HFFc6 (cell line): ENCODE results near the gene RRP1. TPM values are rescaled to one million over a fixed set of nuclear protein-coding genes. Genes with fewer than 3 reads are reported as not detected.

Source experiments
- DNase-seq: peaks from one replicate; pipeline ENCODE4 v3.0.0-alpha.2; 2018
- H3K27ac Mint-ChIP-seq: 2 replicates; pipeline ENCODE4 v1.8.0; 2020; ENCODE audit warnings: mild to moderate bottlenecking, mixed read lengths
- H3K27me3 Mint-ChIP-seq: 2 replicates; pipeline ENCODE4 v1.8.0; 2021; ENCODE audit warnings: mild to moderate bottlenecking, moderate library complexity, mixed read lengths; ENCODE audit not compliant: insufficient read depth
- H3K36me3 Mint-ChIP-seq: 2 replicates; pipeline ENCODE4 v1.8.0; 2021; ENCODE audit warnings: low read depth, mixed read lengths
- H3K4me1 Mint-ChIP-seq: 2 replicates; pipeline ENCODE4 v1.8.0; 2020; ENCODE audit warnings: low read depth, mixed read lengths
- H3K4me3 Mint-ChIP-seq: 2 replicates; pipeline ENCODE4 v1.8.0; 2020; ENCODE audit warnings: mild to moderate bottlenecking, moderate library complexity, mixed read lengths
- H3K9me3 Mint-ChIP-seq: 2 replicates; pipeline ENCODE4 v1.8.0; 2020; ENCODE audit warnings: mild to moderate bottlenecking, mixed read lengths
- CTCF ChIP-seq: fragments of 200-600 bp; sonication (generic); IDR thresholded peaks from 2 replicates; pipeline ENCODE4 v1.5.0; 2021; ENCODE audit warnings: antibody characterized with exemption, mild to moderate bottlenecking
- total RNA-seq, 6 experiments: library from RNA; stranded (reverse); fragmentation: NEBNext Ultra II Directional; extraction: Animal tissue kit (Norgen Biotek cat#: 25700); gene quantifications; 2 replicates in 1 of 6; 3 replicates in 5 of 6; pipeline ENCODE4 v1.2.3, GENCODE V29; 2021

Gene RRP1
- total RNA-seq, 6 experiments from 2014 or later, result 19.9 to 24.8 (median 23.0) TPM

GRCh38 chr21:43760391-43760958, 28.9 kb upstream of the RRP1 start:
- peaks cover 8% of the 10 kb centered on the region for H3K4me1 Mint-ChIP-seq
- H3K4me3 Mint-ChIP-seq, result no peak overlapping the region
- no peaks in the 10 kb centered on the region for H3K9me3 Mint-ChIP-seq
- no peak overlapping the region for H3K27ac Mint-ChIP-seq
- H3K27me3 Mint-ChIP-seq, result no peaks in the 10 kb centered on the region; the same call in 1 of the 2 replicates
- H3K36me3 Mint-ChIP-seq, result peaks cover 19% of the 10 kb centered on the region; the same call in 1 of the 2 replicates
- no peak; the same call in 1 of the 2 replicates for TF ChIP-seq CTCF
- DNase-seq, result no peak

- Mint-ChIP-seq H3K9me3 (no peaks in the 10 kb centered on the region), H3K27me3 (no peaks in the 10 kb centered on the region; the same call in 1 of the 2 replicates), H3K27ac (no peak overlapping the region), H3K4me3 (no peak overlapping the region), H3K36me3 (peaks cover 19% of the 10 kb centered on the region; the same call in 1 of the 2 replicates), H3K4me1 (peaks cover 8% of the 10 kb centered on the region)
- no peak for DNase-seq
- no peak for TF ChIP-seq CTCF
These were observed 27.5 kb upstream of the RRP1 start for GRCh38 chr21:43761886-43762285.

GRCh38 chr21:43762303-43763128, 26.9 kb upstream of the RRP1 start:
- H3K4me3 Mint-ChIP-seq, result no peak overlapping the region
- peaks cover 14% of the 10 kb centered on the region for H3K4me1 Mint-ChIP-seq
- no peak overlapping the region for H3K27ac Mint-ChIP-seq
- no peaks in the 10 kb centered on the region for H3K9me3 Mint-ChIP-seq
- peaks cover 6% of the 10 kb centered on the region for H3K27me3 Mint-ChIP-seq
- H3K36me3 Mint-ChIP-seq, result peaks cover 19% of the 10 kb centered on the region; the same call in 1 of the 2 replicates
- no peak for TF ChIP-seq CTCF
- DNase-seq, result no peak

- H3K9me3 Mint-ChIP-seq, result no peaks in the 10 kb centered on the region
- no peak overlapping the region for H3K4me3 Mint-ChIP-seq
- no peak overlapping the region for H3K27ac Mint-ChIP-seq
- peaks cover 23% of the 10 kb centered on the region; the same call in 1 of the 2 replicates for H3K36me3 Mint-ChIP-seq
- TF ChIP-seq CTCF, result no peak
- H3K4me1 Mint-ChIP-seq, result peaks cover 29% of the 10 kb centered on the region
- peaks cover 6% of the 10 kb centered on the region for H3K27me3 Mint-ChIP-seq
- DNase-seq, result no peak
These were observed 25.4 kb upstream of the RRP1 start for GRCh38 chr21:43763901-43764523.

GRCh38 chr21:43764576-43765495, 24.5 kb upstream of the RRP1 start:
- Mint-ChIP-seq H3K9me3 (no peaks in the 10 kb centered on the region), H3K36me3 (peaks cover 23% of the 10 kb centered on the region; the same call in 1 of the 2 replicates), H3K27me3 (peaks cover 8% of the 10 kb centered on the region), H3K27ac (peak overlapping the region; percentile 70), H3K4me1 (peaks cover 32% of the 10 kb centered on the region), H3K4me3 (peak overlapping the region; percentile 17; the same call in 1 of the 2 replicates)
- no peak for TF ChIP-seq CTCF
- peak; percentile 16 for DNase-seq
